Endothelial cell of umbilical vein (primary cell): ENCODE measurements around the gene VARS1. TPM values are rescaled to one million over a fixed set of nuclear protein-coding genes. Genes with fewer than 3 reads are reported as not detected.

Experiments used
- BruUV-seq: library from RNA; stranded (reverse); fragments of 400-500 nt; replicated peaks from 2 replicates; lab custom pipeline; 2021; lab: Mats Ljungman, UMichigan
- CTCF ChIA-PET: fragments of 300-600, 350-600 bp; sonication (Branson Sonifier 250); formaldehyde crosslinking; loops from one replicate; lab custom pipeline; 2021; ENCODE audit warnings: antibody characterized with exemption, inconsistent platforms; lab: Charles Lee
- POLR2A ChIA-PET: fragments of 300-600, 350-600 bp; sonication (Branson Sonifier 250); formaldehyde crosslinking; loops from one replicate; lab custom pipeline; 2021; ENCODE audit warnings: antibody characterized with exemption, inconsistent platforms; lab: Charles Lee
- DNase-seq: peaks from one replicate; pipeline ENCODE4 v3.0.0-alpha.2; 2011; ENCODE audit warnings: low read depth, low spot score
- FAIRE-seq: peaks from 2 replicates; lab custom pipeline; 2011; peaks lifted over from hg19 to GRCh38; lab: Jason Lieb, UNC
- H2AFZ ChIP-seq: 2 replicates; pipeline ENCODE4 v1.6.0; 2012; ENCODE audit warnings: low read depth, low read length, control low read depth, inconsistent platforms
- H3K27ac ChIP-seq: 2 replicates; pipeline ENCODE4 v1.5.1; 2011; ENCODE audit warnings: low read depth, mild to moderate bottlenecking, control low read depth, low read length, moderate library complexity; ENCODE audit not compliant: insufficient read depth
- H3K27me3 ChIP-seq, 2 experiments: 2 replicates each; pipeline versions ENCODE4 v1.6.0 to v1.6.1; 2011; ENCODE audit warnings: low read length in 2 of 2, mixed read lengths in 1 of 2; ENCODE audit not compliant: control insufficient read depth in 2 of 2, insufficient read depth in 2 of 2
- H3K36me3 ChIP-seq, 2 experiments: 2 replicates in 1 of 2; 3 replicates in 1 of 2; pipeline ENCODE4 v1.5.1; 2011; ENCODE audit warnings: low read length in 2 of 2, mild to moderate bottlenecking in 1 of 2, moderate library complexity in 1 of 2; ENCODE audit not compliant: control insufficient read depth in 2 of 2, insufficient read depth in 2 of 2; ENCODE audit errors: extremely low read depth in 1 of 2
- H3K4me1 ChIP-seq: 3 replicates; pipeline ENCODE4 v1.5.1; 2011; ENCODE audit warnings: mild to moderate bottlenecking, low read length; ENCODE audit not compliant: control insufficient read depth, insufficient read depth; ENCODE audit errors: extremely low read depth
- H3K4me2 ChIP-seq: 2 replicates; pipeline ENCODE4 v1.6.1; 2011; ENCODE audit warnings: low read length, control low read depth, mixed read lengths; ENCODE audit not compliant: insufficient read depth
- H3K4me3 ChIP-seq, 3 experiments: fragments of 200-600 bp in 1 of 3; sonication (generic), shearing (Covaris generic) in 1 of 3; replicated peaks in 1 of 3; 2 replicates each; pipeline ENCODE4 v1.5.1; 2011 to 2016; ENCODE audit warnings: control low read depth in 3 of 3, low read length in 3 of 3, mild to moderate bottlenecking in 2 of 3, inconsistent platforms in 1 of 3, low read depth in 1 of 3, moderate library complexity in 1 of 3; ENCODE audit not compliant: insufficient read depth in 1 of 3
- H3K79me2 ChIP-seq: 2 replicates; pipeline ENCODE4 v1.6.0; 2012; ENCODE audit warnings: low read length, inconsistent platforms; ENCODE audit not compliant: control insufficient read depth, insufficient read depth
- H3K9ac ChIP-seq: replicated peaks from 2 replicates; pipeline ENCODE3; 2011; ENCODE audit warnings: low read length, control low read depth; ENCODE audit not compliant: insufficient read depth; ENCODE audit errors: extremely low read depth
- H3K9me1 ChIP-seq: replicated peaks from 3 replicates; pipeline ENCODE4 v1.6.0; 2011; ENCODE audit warnings: mild to moderate bottlenecking, low read length; ENCODE audit not compliant: control insufficient read depth, insufficient read depth; ENCODE audit errors: extremely low read depth
- H3K9me3 ChIP-seq: replicated peaks from 2 replicates; pipeline ENCODE4 v1.5.1; 2012; ENCODE audit warnings: low read length, inconsistent platforms; ENCODE audit not compliant: control insufficient read depth, insufficient read depth
- H4K20me1 ChIP-seq: replicated peaks from 2 replicates; pipeline ENCODE3; 2011; ENCODE audit warnings: mild to moderate bottlenecking, low read length; ENCODE audit not compliant: control insufficient read depth, insufficient read depth; ENCODE audit errors: extremely low read depth
- FOS ChIP-seq: IDR thresholded peaks from 2 replicates; pipeline ENCODE4 v1.6.1; 2011; ENCODE audit warnings: mild to moderate bottlenecking, low read length, moderate library complexity, borderline replicate concordance; ENCODE audit not compliant: insufficient read depth
- dilution Hi-C: fragments of 300-500 bp; cut with MboI; formaldehyde crosslinking; loops from one replicate; pipeline ENCODE4 v1.15.0; 2019; ENCODE audit warnings: low sequenced_read_pairs; ENCODE audit not compliant: extremely low pct_ligation_motif_present
- intact Hi-C: fragments of 100-400 bp; cut with micrococcal nuclease; formaldehyde crosslinking; loops from one replicate; pipeline ENCODE4 v1.10.0; 2022
- polyA plus RNA-seq, 4 experiments: library from polyadenylated mRNA; depleted of rRNA in 3 of 4; stranded (reverse) in 3 of 4; unstranded in 1 of 4; fragments of >200 nt; gene quantifications; 2 replicates each; pipeline versions ENCODE4 v1.2.1 to v1.2.3, GENCODE V29; 2011 to 2012; ENCODE audit warnings: missing spikeins in 1 of 4
- total RNA-seq: library from RNA; stranded (reverse); gene quantifications from 2 replicates; pipeline ENCODE4 v1.2.3, GENCODE V29; 2021
- TF ChIP-seq, protein P1 (sequence below), 2 donors: IDR thresholded peaks; 1 replicate in 1 of 2; 2 replicates in 1 of 2; pipeline ENCODE4 v1.5.1; 2011; ENCODE audit warnings: low read length in 2 of 2, mild to moderate bottlenecking in 2 of 2, moderate library complexity in 2 of 2, control low read depth in 1 of 2, inconsistent platforms in 1 of 2, low read depth in 1 of 2; ENCODE audit not compliant: insufficient read depth in 1 of 2; ENCODE audit errors: extremely low read depth in 1 of 2
- TF ChIP-seq, protein P2 (sequence below): IDR thresholded peaks from 2 replicates; pipeline ENCODE4 v1.6.1; 2011; ENCODE audit not compliant: insufficient read depth, insufficient read length

Gene VARS1
- total and polyA plus RNA-seq, 2 donors (not counting 3 experiments of a cell fraction or from before 2014, with no cell fraction given) = 37.4 to 121 TPM

DNA sequence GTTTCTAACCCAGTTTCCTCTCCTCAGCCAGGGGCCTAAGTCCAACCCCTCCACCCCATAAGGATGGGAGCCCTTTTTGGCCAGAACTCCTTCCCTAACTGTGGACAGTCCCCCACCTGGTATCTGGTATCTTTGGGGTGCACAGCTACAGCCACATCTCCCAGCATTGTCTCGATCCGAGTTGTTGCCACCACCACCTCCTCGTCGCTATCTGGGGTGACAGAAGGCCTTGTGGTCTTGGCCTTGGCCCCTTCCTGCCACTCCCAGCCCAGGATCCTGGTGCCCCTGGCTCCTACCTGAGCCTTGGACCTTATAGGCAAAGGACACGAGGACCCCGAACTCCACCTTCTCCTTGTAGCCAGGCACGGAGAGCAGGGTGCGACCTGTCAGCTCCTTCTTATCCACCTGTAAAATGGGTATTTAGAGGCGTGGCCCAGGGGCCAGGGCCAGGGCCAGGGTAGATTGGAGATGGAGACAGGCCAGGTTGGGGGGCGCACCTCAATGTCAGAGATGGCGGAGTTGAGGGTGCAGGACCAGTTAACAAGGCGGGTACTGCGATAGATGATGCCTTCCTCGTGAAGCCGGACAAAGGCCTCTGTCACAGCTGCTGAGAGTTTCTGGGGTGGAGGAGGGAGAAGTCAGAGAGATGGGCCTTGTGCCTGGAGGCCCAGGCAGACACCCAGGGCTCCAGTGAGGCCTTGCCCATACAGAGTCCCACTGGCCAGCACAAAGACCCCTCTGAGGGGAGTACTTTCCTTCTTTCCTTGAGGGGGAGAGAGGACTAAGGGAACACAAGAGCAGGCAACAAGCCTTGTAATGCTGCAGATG lies 11.2 kb downstream of the VARS1 start:
- Histone ChIP-seq H3K27me3 (no peaks in the 10 kb centered on the region), H4K20me1 (no peaks in the 10 kb centered on the region), H3K36me3 (peaks cover 8 to 42% of the 10 kb centered on the region in 2 experiments), H3K4me2 (no peak overlapping the region), H3K27ac (no peak overlapping the region), H3K9me3 (no peaks in the 10 kb centered on the region), H2AFZ (no peak overlapping the region), H3K9me1 (no peaks in the 10 kb centered on the region), H3K9ac (no peak overlapping the region), H3K4me1 (no peaks in the 10 kb centered on the region), H3K79me2 (peaks cover under 1% of the 10 kb centered on the region), H3K4me3 (no peak overlapping the region)
- TF ChIP-seq, protein P1, sequence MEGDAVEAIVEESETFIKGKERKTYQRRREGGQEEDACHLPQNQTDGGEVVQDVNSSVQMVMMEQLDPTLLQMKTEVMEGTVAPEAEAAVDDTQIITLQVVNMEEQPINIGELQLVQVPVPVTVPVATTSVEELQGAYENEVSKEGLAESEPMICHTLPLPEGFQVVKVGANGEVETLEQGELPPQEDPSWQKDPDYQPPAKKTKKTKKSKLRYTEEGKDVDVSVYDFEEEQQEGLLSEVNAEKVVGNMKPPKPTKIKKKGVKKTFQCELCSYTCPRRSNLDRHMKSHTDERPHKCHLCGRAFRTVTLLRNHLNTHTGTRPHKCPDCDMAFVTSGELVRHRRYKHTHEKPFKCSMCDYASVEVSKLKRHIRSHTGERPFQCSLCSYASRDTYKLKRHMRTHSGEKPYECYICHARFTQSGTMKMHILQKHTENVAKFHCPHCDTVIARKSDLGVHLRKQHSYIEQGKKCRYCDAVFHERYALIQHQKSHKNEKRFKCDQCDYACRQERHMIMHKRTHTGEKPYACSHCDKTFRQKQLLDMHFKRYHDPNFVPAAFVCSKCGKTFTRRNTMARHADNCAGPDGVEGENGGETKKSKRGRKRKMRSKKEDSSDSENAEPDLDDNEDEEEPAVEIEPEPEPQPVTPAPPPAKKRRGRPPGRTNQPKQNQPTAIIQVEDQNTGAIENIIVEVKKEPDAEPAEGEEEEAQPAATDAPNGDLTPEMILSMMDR (IDR thresholded peaks at IDR 0.05; ENCODE audit: extremely low read depth in 1 of 2, insufficient read depth in 1 of 2, low read depth in 1 of 2, low read length in 2 of 2) = no peak
- TF ChIP-seq FOS = no peak
- TF ChIP-seq, protein P2, sequence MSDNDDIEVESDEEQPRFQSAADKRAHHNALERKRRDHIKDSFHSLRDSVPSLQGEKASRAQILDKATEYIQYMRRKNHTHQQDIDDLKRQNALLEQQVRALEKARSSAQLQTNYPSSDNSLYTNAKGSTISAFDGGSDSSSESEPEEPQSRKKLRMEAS = no peak
- POLR2A ChIA-PET = no interaction called here
- BruUV-seq = no TSS peak
- dilution Hi-C loops (no loop called here), intact Hi-C loops (no loop called here)
- FAIRE-seq (no peak), DNase-seq (no peak)
- CTCF ChIA-PET = interaction anchor here (1.3 to 1.8 kb wide), 2 partner anchors 14 to 55 kb away, joined by 3 to 7 read pairs; partner anchors contain the start of gene DDAH2
